ENCODE data around the gene SPTBN4.

Gene SPTBN4

GRCh38 chr19:40567750-40568494, 101.1 kb downstream of the SPTBN4 start:
- no peak for DNase-seq

- DNase-seq: peak; percentile 93 to 97
These were observed 103.7 kb downstream of the SPTBN4 start for GRCh38 chr19:40570313-40571004.

GRCh38 chr19:40571005-40571318, 104.2 kb downstream of the SPTBN4 start:
- DNase-seq: no peak

GRCh38 chr19:40571831-40572495, 105.2 kb downstream of the SPTBN4 start:
- no peak for DNase-seq

GRCh38 chr19:40575326-40575725, 108.5 kb downstream of the SPTBN4 start:
- DNase-seq: no peak

GRCh38 chr19:40576151-40576584, 109.4 kb downstream of the SPTBN4 start:
- DNase-seq: no peak

GRCh38 chr19:40576585-40577451, 110.0 kb downstream of the SPTBN4 start, which contains the start of gene SHKBP1:
Gene SHKBP1, plus strand, starts transcription at chr19:40576873. Its CDS starts 27 bp downstream, at chr19:40576900.
- DNase-seq: peak; percentile 71 to 90

GRCh38 chr19:40578442-40578908, 111.7 kb downstream of the SPTBN4 start:
- DNase-seq: peak in 1 of 2 experiments; percentile 22

- no peak for DNase-seq
These were observed 113.8 kb downstream of the SPTBN4 start for GRCh38 chr19:40580619-40581018.

- DNase-seq: no peak
These were observed 114.7 kb downstream of the SPTBN4 start for GRCh38 chr19:40581531-40581930.

- DNase-seq: no peak
These were observed 115.7 kb downstream of the SPTBN4 start for GRCh38 chr19:40582467-40582866.

GRCh38 chr19:40583283-40583682, 116.5 kb downstream of the SPTBN4 start:
- DNase-seq: no peak

- DNase-seq: peak in 1 of 2 experiments; percentile 47
These were observed 117.2 kb downstream of the SPTBN4 start for GRCh38 chr19:40584007-40584406.

- peak; percentile 59 to 73 for DNase-seq
These were observed 118.6 kb downstream of the SPTBN4 start for GRCh38 chr19:40585241-40585981.

GRCh38 chr19:40585982-40586422, 119.2 kb downstream of the SPTBN4 start:
- DNase-seq: no peak

- DNase-seq: no peak
These were observed 119.8 kb downstream of the SPTBN4 start for GRCh38 chr19:40586611-40587010.

- DNase-seq: peak in 1 of 2 experiments; percentile 56
These were observed 121.5 kb downstream of the SPTBN4 start for GRCh38 chr19:40588110-40588854.

GRCh38 chr19:40588926-40589569, 122.2 kb downstream of the SPTBN4 start:
- DNase-seq: no peak

GRCh38 chr19:40589591-40590429, 123.0 kb downstream of the SPTBN4 start:
- DNase-seq: no peak
